Measurements from ENCODE around the gene CACNA1B. TPM values are rescaled to one million over a fixed set of nuclear protein-coding genes. Genes with fewer than 3 reads are reported as not detected.

Gene CACNA1B
- total and polyA plus RNA-seq, 2 donors (not counting 1 experiment from before 2014, with no cell fraction given) = 0.01 to 0.17 TPM

GRCh38 chr9:137900584-137901310 is 23.2 kb downstream of the CACNA1B start:
- no peak overlapping the region for H3K27ac ChIP-seq (ENCODE audit: insufficient read depth, low read length)
- TF ChIP-seq, protein P1, sequence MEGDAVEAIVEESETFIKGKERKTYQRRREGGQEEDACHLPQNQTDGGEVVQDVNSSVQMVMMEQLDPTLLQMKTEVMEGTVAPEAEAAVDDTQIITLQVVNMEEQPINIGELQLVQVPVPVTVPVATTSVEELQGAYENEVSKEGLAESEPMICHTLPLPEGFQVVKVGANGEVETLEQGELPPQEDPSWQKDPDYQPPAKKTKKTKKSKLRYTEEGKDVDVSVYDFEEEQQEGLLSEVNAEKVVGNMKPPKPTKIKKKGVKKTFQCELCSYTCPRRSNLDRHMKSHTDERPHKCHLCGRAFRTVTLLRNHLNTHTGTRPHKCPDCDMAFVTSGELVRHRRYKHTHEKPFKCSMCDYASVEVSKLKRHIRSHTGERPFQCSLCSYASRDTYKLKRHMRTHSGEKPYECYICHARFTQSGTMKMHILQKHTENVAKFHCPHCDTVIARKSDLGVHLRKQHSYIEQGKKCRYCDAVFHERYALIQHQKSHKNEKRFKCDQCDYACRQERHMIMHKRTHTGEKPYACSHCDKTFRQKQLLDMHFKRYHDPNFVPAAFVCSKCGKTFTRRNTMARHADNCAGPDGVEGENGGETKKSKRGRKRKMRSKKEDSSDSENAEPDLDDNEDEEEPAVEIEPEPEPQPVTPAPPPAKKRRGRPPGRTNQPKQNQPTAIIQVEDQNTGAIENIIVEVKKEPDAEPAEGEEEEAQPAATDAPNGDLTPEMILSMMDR (conservative IDR thresholded peaks at IDR 0.05 in 1 of 2, IDR thresholded peaks at IDR 0.05 in 1 of 2; ENCODE audit: low read depth in 1 of 2, low read length in 2 of 2) = no peak
- TF ChIP-seq EZH2 (IDR thresholded peaks at IDR 0.05; ENCODE audit: low read length, missing control alignments) = no peak
- H3K79me2 ChIP-seq (ENCODE audit: control insufficient read depth, insufficient read depth, low read length) = no peaks in the 10 kb centered on the region
- DNase-seq (ENCODE audit: low read depth in 2 of 2) = no peak
- H3K4me1 ChIP-seq (ENCODE audit: control insufficient read depth, extremely low read depth, insufficient read depth, low read length) = no peaks in the 10 kb centered on the region
- no peaks in the 10 kb centered on the region for H3K27me3 ChIP-seq (ENCODE audit: control insufficient read depth, insufficient read depth, low read length)
- no peak overlapping the region for H3K4me2 ChIP-seq (ENCODE audit: extremely low read depth, insufficient read depth, low read length)
- no peak overlapping the region for H2AFZ ChIP-seq (ENCODE audit: low read length)
- H3K9me3 ChIP-seq (ENCODE audit: control insufficient read depth, insufficient read depth, low read depth, low read length) = no peaks in the 10 kb centered on the region
- no peak overlapping the region for H3K9ac ChIP-seq (ENCODE audit: insufficient read depth, low read length)
- H4K20me1 ChIP-seq (ENCODE audit: control insufficient read depth, extremely low read depth, insufficient read depth, low read length) = no peaks in the 10 kb centered on the region
- H3K36me3 ChIP-seq (ENCODE audit: control insufficient read depth, insufficient read depth, low read length) = no peaks in the 10 kb centered on the region
- H3K4me3 ChIP-seq (replicated peaks in 1 of 4; ENCODE audit: control extremely low read depth in 1 of 4, insufficient read depth in 1 of 4, low read depth in 3 of 4, low read length in 4 of 4) = no peak overlapping the region

DNA sequence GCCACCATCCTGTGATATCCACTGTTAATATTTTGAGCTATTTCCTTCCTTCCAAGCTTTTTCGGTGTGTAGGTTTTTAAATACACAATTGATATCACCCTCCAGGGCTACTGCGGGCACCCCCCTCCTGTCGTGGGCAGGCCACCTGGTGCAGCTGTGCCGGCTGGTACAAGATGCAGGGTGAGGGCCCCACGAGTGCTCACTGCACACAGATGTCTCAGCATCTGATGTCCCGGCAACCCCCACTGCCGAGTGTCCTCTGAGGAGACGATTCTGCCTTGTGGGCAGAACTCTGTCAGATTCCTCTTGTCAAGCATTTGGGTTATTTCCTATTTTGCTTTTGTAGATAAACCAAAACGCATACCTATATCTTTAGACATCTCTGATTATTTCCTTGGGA is 25.1 kb downstream of the CACNA1B start:
- Histone ChIP-seq H3K9ac (ENCODE audit: insufficient read depth, low read length) (no peak overlapping the region), H4K20me1 (ENCODE audit: control insufficient read depth, extremely low read depth, insufficient read depth, low read length) (no peaks in the 10 kb centered on the region), H3K4me1 (ENCODE audit: control insufficient read depth, extremely low read depth, insufficient read depth, low read length) (no peaks in the 10 kb centered on the region), H3K36me3 (ENCODE audit: control insufficient read depth, insufficient read depth, low read length) (no peaks in the 10 kb centered on the region), H3K9me3 (ENCODE audit: control insufficient read depth, insufficient read depth, low read depth, low read length) (no peaks in the 10 kb centered on the region), H3K27ac (ENCODE audit: insufficient read depth, low read length) (no peak overlapping the region), H3K4me3 (replicated peaks in 1 of 4; ENCODE audit: control extremely low read depth in 1 of 4, insufficient read depth in 1 of 4, low read depth in 3 of 4, low read length in 4 of 4) (no peak overlapping the region), H3K4me2 (ENCODE audit: extremely low read depth, insufficient read depth, low read length) (no peak overlapping the region), H3K27me3 (ENCODE audit: control insufficient read depth, insufficient read depth, low read length) (no peaks in the 10 kb centered on the region), H2AFZ (ENCODE audit: low read length) (no peak overlapping the region), H3K79me2 (ENCODE audit: control insufficient read depth, insufficient read depth, low read length) (no peaks in the 10 kb centered on the region)
- TF ChIP-seq, protein P1 (conservative IDR thresholded peaks at IDR 0.05 in 1 of 2, IDR thresholded peaks at IDR 0.05 in 1 of 2; ENCODE audit: low read depth in 1 of 2, low read length in 2 of 2) = no peak
- TF ChIP-seq EZH2 (IDR thresholded peaks at IDR 0.05; ENCODE audit: low read length, missing control alignments) = no peak
- DNase-seq (ENCODE audit: low read depth in 2 of 2) = no peak

- Histone ChIP-seq H3K9me3 (ENCODE audit: control insufficient read depth, insufficient read depth, low read depth, low read length) (no peaks in the 10 kb centered on the region), H3K4me1 (ENCODE audit: control insufficient read depth, extremely low read depth, insufficient read depth, low read length) (no peaks in the 10 kb centered on the region), H4K20me1 (ENCODE audit: control insufficient read depth, extremely low read depth, insufficient read depth, low read length) (no peaks in the 10 kb centered on the region), H2AFZ (ENCODE audit: low read length) (no peak overlapping the region), H3K4me3 (replicated peaks in 1 of 4; ENCODE audit: control extremely low read depth in 1 of 4, insufficient read depth in 1 of 4, low read depth in 3 of 4, low read length in 4 of 4) (no peak overlapping the region), H3K4me2 (ENCODE audit: extremely low read depth, insufficient read depth, low read length) (no peak overlapping the region), H3K27me3 (ENCODE audit: control insufficient read depth, insufficient read depth, low read length) (no peaks in the 10 kb centered on the region), H3K36me3 (ENCODE audit: control insufficient read depth, insufficient read depth, low read length) (no peaks in the 10 kb centered on the region), H3K27ac (ENCODE audit: insufficient read depth, low read length) (no peak overlapping the region), H3K9ac (ENCODE audit: insufficient read depth, low read length) (no peak overlapping the region), H3K79me2 (ENCODE audit: control insufficient read depth, insufficient read depth, low read length) (no peaks in the 10 kb centered on the region)
- no peak for TF ChIP-seq EZH2 (IDR thresholded peaks at IDR 0.05; ENCODE audit: low read length, missing control alignments)
- TF ChIP-seq, protein P1 (conservative IDR thresholded peaks at IDR 0.05 in 1 of 2, IDR thresholded peaks at IDR 0.05 in 1 of 2; ENCODE audit: low read depth in 1 of 2, low read length in 2 of 2) = no peak
- no peak for DNase-seq (ENCODE audit: low read depth in 2 of 2)
Measured at GRCh38 chr9:137905740-137906139, 28.2 kb downstream of the CACNA1B start.

Data from fibroblast of lung (primary cell).